Activated CD8-positive, alpha-beta memory T cell treated with anti-CD3 and anti-CD28 coated beads, Interleukin-2, amount 50 U/mL, for 24 hours (primary cell): ENCODE data around the gene MYT1.

Experiments used
- DNase-seq: peaks from one replicate; pipeline ENCODE4 v3.0.0-alpha.2; 2020; ENCODE audit errors: extremely low read depth

The MYT1 gene

GRCh38 chr20:64139199-64140060 lies 24.8 kb upstream of the MYT1 start:
- DNase-seq: no peak

DNA sequence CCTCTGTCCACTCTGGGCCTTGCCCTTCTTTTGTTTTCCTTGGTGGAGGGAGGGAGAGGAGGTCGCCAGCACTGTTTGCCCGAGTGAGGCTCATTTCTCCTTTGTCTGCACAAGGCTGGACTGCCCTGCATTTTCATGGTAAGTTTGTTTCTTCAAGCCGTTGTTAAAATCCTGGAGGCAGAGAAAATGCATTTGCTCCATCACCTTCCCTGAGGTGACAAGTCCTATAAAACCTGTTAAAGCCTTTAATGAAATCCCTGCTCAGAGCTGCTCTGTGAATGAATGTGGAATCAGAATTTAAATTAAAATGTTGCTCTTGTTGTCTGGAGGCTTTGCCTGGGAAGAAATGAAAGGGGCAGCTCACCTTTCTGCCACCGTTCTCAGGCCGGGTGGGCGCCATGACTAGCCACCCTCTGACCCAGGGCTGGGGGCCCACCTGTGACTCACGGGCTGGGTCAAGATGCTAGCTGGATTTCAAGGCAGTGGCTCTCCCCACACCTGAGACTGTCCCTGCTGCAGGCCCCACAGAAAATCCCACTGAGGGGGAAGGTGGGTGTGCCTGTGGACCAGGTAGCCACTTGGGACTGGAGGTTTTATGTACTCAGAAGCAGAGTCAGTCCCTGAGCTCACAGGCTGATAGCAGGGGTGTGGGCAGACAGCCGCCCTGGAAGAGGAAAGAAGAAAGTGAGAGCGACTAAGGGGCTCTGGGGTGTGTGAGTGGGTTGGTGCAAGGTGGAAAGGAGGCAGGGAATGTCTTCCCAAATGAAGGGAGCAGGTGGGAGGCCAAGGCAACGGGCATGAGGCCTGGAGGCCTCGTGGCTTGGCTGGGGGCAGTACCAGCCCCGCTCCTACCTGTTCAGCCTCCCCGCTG lies 24.0 kb upstream of the MYT1 start:
- DNase-seq: no peak

- DNase-seq: no peak
Observed at GRCh38 chr20:64140956-64141355, 23.3 kb upstream of the MYT1 start.

DNA sequence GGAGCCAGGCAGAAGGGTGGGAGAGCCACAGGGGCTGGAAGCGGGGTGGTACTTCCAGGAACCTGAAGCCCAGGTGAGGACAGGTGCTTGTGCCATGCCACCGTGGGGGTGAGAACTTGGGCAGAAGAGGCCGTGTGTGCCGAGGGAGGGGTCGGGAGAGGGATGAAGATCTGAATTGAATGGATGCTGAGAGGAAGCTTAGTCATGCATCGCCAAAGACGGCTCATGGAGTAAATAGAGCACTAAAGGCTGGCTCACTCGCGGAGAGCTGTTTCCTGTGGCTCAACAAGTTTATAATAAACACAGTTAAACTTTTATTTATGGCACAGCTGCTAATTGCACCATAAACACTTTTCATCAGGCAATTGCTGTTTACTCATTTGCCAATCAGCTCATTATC lies 21.7 kb upstream of the MYT1 start:
- DNase-seq: no peak

DNA sequence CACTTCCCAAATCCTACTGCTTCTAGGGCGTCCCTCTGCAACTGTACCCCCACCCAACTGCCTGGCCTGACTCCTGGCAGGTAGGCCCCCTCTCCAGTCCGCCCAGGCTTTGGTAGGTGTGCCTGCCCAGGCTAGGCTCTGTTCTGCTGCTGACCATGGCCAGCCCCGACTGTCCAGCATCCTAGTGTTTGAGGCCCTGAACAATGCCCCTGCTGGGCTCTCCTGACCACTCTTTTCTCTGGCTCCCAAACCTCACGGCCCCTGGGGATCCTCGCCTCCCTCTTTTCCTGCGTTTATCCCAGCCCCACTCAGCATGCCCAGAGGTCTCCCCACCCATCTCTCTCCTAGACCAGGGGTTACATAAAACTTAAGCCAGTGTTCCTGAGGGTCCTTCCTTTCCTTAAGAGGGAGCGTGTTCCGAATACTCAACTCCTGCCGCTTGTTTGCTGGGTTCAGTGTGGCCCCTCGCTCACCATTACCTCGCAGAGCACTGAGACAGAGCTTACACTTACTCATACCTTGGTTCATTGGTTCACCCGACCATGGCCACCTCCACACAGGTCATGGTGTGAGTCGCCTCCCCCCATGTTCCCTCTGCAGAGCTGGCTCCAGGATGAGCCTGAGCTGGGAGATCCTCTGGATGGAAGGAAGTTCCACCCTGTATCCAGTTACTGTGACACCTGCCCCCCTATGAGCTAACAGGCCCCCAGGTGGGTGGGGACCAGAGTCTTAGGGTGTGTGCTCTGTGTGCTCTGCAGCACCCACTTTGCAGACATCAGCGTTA lies 21.0 kb upstream of the MYT1 start:
- DNase-seq: no peak

DNA sequence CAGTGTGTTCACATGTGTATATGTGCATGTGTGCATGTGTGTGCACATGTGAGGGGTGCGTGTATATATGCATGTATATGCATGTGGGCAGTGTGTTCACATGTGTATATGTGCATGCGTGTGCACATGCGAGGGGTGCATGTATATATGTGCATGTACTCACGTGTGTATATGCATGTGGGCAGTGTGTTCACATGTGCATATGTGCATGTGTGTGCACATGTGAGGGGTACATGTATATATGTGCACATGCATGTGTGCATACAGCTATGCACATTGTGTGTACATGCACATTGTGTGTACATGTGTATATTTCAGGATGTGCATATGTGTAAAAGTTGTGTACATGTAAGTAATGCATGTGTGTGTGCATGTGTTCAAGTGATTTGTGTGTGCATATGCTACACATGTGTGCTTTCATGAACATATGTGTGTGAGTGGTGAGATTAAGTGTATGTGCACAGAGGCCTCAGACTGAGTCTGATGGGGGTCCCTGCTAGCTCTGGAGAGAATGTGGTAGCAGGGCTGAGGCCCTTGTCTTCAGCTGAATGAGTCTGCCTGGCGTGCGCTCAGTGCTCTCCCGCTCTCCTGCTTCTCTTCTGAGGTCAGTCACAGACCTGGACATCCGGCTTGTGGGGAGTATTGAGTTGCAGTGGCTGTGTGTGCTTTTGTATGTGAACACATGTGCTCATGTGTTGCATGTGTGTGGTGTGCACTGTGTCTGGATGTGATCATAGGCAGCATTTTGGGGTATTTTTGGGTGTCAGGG lies 19.9 kb upstream of the MYT1 start:
- no peak for DNase-seq

DNA sequence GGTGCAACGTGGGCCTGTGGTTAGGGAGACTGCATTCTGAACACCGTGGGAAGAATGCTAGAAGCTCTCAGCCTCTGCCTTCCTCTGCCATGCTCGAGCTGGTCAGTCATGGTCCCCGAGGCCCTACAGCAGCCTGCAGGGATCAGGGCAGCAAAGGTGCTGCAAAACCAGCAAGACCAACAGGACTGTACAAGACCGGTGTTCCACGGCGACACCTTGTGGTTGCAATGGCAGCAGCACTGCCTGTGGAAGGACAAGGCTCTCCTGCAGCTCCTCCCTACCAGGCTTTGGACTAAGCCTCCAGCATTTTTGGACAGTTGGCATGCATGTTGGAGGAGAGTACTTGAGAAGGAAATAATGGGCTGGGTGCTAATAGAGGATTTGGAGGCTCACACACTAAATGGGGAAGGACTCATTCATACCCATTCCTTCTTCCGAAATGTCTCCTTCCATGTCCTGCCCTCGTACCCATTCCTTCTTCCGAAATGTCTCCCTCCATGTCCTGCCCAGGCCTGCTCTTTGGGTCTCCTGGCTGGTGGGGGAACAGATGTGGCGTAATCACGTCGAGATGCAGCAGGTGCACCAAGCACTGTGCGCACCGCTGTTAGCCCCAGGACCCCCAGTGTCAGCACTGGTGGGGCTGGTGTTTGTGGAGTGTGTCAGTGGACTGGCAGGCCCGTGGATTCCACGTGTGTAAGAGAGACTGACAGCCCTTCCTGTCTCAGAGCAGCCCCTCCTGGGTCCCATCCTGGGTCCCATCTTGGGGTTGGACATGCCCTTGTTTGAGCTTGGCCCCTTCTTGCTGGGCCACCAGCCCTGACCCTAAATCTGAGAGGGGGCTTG lies 18.6 kb upstream of the MYT1 start:
- DNase-seq: no peak

GRCh38 chr20:64146301-64146935 lies 17.8 kb upstream of the MYT1 start:
- no peak for DNase-seq

DNA sequence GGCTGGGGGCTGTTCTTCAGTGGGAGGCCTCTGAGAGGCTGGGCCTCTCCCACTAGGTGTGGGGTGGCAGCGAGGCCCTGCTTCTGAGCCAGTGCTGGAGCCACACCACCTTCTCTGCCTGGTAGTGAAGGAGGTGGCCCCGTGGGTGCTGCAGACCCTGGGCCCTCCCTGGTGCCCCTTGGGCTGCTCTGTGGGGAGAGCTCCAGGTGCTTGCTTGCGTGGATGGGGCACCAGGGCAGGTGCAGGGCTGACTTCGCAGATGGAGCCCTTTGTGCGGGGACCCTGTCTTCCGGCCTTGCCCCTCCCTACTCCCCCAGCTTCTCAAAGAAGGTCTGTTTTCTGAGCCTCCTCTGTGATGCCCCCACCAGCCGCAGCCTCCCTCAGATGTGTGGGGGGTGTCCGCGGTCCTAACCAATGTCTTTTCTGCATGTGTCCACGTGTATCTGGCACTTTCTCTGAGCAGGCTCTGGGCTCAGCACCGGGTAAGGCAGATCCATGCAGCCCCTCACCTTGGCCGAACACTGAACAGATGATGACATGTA lies 17.2 kb upstream of the MYT1 start:
- DNase-seq: no peak

GRCh38 chr20:64148581-64148980 lies 15.7 kb upstream of the MYT1 start:
- DNase-seq: no peak

DNA sequence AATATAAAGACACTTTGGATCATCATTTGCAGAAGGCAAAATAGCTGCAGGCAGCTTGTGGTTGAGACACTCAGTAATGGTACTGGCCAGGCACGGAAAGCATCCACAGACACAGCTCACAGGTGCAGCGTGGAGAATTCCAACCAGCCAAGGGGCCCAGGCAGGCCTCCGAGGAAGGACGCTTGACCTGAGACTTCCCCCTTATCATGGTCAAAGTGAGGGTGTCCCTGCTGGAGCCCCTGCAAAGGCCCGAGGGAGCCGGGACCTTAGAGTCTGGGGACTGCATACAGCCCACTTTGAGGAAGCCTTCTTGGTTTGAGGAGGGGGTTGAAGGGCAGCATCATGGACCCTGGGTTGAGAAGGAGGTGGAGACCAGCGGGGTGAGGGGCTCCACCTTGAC lies 15.1 kb upstream of the MYT1 start:
- no peak for DNase-seq

DNA sequence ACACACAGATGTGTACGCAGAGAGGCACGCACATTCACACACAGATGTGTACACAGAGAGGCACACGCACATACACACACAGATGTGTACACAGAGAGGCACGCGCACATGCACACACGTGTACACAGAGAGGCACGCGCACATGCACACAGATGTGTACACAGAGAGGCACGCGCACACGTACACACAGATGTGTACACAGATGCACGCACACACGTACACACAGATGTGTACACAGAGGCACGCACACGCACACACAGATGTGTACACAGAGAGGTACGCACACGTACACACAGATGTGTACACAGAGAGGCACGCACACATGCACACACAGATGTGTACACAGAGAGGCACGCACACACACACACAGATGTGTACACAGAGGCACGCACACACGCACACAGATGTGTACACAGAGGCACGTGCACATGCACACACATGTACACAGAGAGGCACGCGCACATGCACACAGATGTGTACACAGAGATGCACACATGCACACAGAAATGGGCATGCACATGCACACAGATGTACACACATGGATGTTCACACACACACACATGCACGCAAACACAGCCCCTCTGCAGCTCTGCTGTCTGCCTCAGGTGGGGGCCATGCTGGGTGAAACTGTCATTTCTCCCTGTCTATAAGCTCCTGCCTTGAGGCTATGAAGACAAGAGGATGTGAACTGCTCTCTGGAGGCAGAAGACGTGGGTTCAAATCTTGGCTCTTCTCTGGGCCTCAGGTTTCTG lies 14.3 kb upstream of the MYT1 start:
- DNase-seq: no peak

GRCh38 chr20:64150756-64151632 lies 13.3 kb upstream of the MYT1 start:
- no peak for DNase-seq

DNA sequence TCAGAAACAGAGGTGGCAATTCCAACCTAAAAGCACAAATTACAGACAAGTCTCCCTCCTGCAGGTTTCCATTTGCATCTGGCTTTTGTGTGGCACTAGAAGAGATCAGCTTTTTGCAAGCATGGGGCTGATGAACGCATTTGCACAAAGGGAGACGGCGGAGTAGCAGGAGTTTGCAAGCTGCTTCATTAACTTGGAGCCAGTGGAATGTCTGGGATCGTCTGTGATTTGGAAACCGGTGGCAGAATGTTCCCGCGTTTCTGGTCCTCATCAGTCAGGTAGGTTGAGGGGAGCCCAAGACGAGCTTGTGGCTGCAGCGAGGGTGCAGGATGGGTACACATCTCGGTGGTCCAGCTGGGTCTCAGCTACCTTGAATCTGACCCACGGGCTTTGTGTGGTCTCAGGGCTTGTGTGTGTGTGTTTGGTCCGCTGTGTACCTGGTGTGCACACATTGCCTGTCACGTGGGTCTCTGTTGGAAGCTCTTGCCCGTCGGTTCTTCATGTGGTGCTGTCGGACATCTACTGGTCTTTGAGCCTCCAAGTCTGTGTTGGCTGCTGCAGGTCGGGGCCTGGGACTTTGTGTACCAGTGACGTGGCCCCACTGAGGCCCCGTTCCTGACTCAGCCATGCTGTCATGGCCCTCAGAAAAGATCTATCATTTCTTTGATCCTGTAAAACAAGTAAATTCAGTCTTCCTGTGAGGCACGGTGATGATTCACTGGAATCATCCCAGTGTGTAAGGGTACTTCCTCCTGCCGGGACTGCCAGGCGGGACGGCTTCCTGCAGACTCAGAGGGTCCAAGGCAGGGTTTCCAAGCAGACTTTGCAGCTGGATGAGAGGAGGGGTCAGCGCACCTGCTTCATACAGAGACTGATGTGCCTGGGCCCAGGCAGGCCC lies 12.4 kb upstream of the MYT1 start:
- DNase-seq: no peak

DNA sequence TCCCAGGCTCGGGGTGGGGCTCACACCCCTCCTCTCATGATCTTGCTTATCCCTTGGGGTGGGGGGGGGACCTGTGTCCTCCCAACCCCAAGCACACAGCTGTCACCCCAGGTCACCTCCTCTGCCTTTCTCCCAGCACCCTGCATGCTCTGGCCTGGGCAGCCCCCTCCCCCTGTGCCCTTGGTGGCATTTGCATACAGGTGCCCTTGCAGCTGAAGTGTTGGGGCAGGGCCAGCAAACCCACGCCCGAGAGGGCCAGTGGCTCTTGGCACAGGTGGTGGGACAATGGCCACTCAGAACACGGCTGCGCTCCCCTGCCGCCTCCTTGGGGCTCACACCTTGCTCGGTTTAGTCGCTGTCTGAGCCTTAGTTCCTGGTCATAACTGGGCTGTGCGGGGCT lies 11.3 kb upstream of the MYT1 start:
- no peak for DNase-seq

- DNase-seq: no peak
Observed at GRCh38 chr20:64153410-64153809, 10.8 kb upstream of the MYT1 start.
